Parathyroid adenoma (tissue), 2 donors: ENCODE measurements around the gene RALGAPA2.

Experiments
- H2AFZ ChIP-seq: fragments of 300-600 bp; sonication (generic); one replicate; pipeline ENCODE4 v1.7.0; 2017; ENCODE audit warnings: antibody characterized with exemption, mild to moderate bottlenecking
- H3K27ac ChIP-seq: fragments of 300-600 bp; sonication (generic); one replicate; pipeline ENCODE4 v1.7.0; 2017
- H3K27me3 ChIP-seq: fragments of 300-600 bp; sonication (generic); one replicate; pipeline ENCODE4 v1.7.0; 2017; ENCODE audit warnings: low read length; ENCODE audit not compliant: control insufficient read depth, insufficient read depth
- H3K36me3 ChIP-seq: fragments of 300-600 bp; sonication (generic); one replicate; pipeline ENCODE4 v1.7.0; 2017; ENCODE audit warnings: low read length; ENCODE audit not compliant: control insufficient read depth, insufficient read depth
- H3K4me1 ChIP-seq: fragments of 300-600 bp; sonication (generic); one replicate; pipeline ENCODE4 v1.7.0; 2017; ENCODE audit warnings: control low read depth
- H3K4me2 ChIP-seq: fragments of 300-600 bp; sonication (generic); one replicate; pipeline ENCODE4 v1.7.0; 2017; ENCODE audit warnings: low read length
- H3K4me3 ChIP-seq: fragments of 300-600 bp; sonication (generic); one replicate; pipeline ENCODE4 v1.7.0; 2017; ENCODE audit warnings: low read depth, low read length
- H3K79me2 ChIP-seq: fragments of 300-600 bp; sonication (generic); one replicate; pipeline ENCODE4 v1.7.0; 2017; ENCODE audit warnings: control low read depth
- H3K9ac ChIP-seq: fragments of 300-600 bp; sonication (generic); one replicate; pipeline ENCODE4 v1.7.0; 2017; ENCODE audit warnings: mild to moderate bottlenecking
- H3K9me3 ChIP-seq: fragments of 300-600 bp; sonication (generic); one replicate; pipeline ENCODE4 v1.7.0; 2017; ENCODE audit warnings: low read length; ENCODE audit not compliant: control insufficient read depth
- TF ChIP-seq, protein P1 (sequence below): fragments of 300-600 bp; sonication (generic); IDR thresholded peaks from one replicate; pipeline ENCODE4 v1.7.0; 2017; ENCODE audit warnings: antibody characterized with exemption, mild to moderate bottlenecking
- donor health status: primary hyperparathyroidism.

Gene RALGAPA2

DNA sequence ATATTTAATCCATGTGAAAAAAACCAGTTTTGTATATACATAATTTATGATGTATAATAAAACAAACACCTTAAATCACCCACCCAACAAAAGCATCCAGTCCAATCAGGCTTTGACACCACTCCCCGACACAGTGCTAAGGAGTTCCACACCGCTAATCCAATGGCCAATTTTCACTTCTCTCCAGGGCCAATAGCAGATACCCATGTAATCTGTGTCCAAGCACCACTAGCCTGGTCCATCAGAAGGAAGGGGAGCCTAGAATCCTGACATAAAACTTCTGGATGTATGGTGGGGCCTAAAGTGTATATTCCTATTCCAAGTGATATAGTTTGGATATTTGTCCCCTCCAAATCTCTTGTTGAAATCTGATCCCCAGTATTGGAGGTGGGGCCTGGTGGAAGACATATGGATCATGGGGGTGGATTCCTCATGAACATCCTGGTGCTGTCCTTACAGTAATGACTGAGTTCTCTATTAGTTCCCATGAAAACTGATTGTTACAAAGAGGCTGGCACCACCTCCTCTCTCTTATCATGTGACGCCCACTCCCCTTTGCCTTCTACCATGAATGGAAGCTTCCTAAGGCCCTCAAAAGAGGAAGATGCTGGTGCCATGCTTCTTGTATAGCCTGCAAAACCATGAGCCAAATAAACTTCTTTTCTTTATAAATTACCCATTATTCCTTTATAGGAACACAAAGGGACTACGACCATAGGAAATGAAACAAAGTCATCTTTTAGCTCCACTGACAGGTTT is 20.8 kb downstream of the RALGAPA2 start:
- Histone ChIP-seq H3K36me3 (no peaks in the 10 kb centered on the region), H3K79me2 (peaks cover 42% of the 10 kb centered on the region), H3K4me3 (no peak overlapping the region), H2AFZ (no peak overlapping the region), H3K27me3 (no peaks in the 10 kb centered on the region), H3K4me2 (no peak overlapping the region), H3K9ac (no peak overlapping the region), H3K9me3 (no peaks in the 10 kb centered on the region), H3K4me1 (no peaks in the 10 kb centered on the region), H3K27ac (no peak overlapping the region)
- TF ChIP-seq, protein P1, sequence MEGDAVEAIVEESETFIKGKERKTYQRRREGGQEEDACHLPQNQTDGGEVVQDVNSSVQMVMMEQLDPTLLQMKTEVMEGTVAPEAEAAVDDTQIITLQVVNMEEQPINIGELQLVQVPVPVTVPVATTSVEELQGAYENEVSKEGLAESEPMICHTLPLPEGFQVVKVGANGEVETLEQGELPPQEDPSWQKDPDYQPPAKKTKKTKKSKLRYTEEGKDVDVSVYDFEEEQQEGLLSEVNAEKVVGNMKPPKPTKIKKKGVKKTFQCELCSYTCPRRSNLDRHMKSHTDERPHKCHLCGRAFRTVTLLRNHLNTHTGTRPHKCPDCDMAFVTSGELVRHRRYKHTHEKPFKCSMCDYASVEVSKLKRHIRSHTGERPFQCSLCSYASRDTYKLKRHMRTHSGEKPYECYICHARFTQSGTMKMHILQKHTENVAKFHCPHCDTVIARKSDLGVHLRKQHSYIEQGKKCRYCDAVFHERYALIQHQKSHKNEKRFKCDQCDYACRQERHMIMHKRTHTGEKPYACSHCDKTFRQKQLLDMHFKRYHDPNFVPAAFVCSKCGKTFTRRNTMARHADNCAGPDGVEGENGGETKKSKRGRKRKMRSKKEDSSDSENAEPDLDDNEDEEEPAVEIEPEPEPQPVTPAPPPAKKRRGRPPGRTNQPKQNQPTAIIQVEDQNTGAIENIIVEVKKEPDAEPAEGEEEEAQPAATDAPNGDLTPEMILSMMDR = no peak

DNA sequence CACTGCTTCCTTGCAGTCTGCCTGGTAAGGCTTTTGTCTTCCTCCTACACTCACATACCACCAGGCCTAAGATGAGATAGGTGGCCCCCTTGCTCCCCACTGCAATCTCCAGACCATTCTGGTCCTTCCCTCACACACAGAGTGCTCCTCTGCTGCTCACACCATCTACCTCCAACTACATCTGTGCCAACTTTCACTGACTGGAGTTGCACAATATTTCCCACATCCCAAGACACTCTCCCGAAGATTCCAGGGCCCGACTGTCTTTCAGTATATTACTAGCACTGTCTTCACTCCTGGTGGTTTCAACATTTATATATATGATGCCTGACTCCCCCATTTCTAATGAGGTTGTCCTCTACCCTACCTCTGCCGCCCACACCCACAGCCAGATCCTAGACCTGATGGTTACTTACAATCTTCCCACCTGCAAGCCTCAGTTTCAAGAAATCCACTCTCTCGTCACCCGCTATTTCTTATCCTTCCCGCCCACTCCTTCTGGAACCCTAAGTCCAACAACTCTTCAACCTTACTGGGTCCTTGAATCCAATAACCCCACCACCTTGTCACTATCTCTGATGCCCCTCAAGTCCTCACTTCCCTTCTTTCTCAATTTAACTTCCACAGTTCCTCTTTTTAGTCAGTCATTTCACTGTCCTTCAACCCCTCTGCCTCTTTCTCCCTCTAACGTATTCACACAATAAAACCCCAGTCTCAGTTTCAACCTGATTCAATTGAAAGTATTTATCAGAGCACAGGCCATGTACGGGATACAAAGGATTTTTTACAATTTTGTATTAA is 21.6 kb downstream of the RALGAPA2 start:
- H3K27ac ChIP-seq = no peak overlapping the region

DNA sequence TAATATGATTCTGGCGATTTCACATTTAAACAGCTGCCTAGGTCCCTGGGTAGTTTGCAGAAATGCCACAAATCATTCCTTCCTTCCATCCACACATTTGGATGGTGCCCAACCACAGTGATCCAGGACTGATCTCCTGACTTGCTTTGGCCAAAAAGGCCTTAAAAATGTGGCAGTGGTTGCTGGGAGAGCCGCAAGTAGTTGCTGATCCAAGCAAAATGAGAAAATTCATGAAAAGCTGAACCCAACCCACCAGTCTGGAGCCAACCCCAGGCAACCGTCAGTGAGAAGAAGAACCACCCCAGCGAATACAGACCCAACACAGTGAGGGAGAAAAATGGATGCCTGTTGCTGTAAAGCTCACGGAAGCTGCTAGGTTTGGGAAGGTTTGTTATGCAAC is 25.1 kb downstream of the RALGAPA2 start:
- Histone ChIP-seq H3K27ac (no peak overlapping the region), H3K4me2 (no peak overlapping the region), H3K4me1 (peaks cover 4% of the 10 kb centered on the region), H3K36me3 (no peaks in the 10 kb centered on the region), H3K9ac (no peak overlapping the region), H2AFZ (no peak overlapping the region), H3K79me2 (peaks cover 40% of the 10 kb centered on the region), H3K9me3 (no peaks in the 10 kb centered on the region), H3K27me3 (no peaks in the 10 kb centered on the region), H3K4me3 (no peak overlapping the region)
- TF ChIP-seq, protein P1 = no peak

More for the DNA sequence above, 21.6 kb downstream of the RALGAPA2 start:
- Histone ChIP-seq H3K4me3 (no peak overlapping the region), H3K27me3 (no peaks in the 10 kb centered on the region), H2AFZ (no peak overlapping the region), H3K36me3 (no peaks in the 10 kb centered on the region), H3K9me3 (no peaks in the 10 kb centered on the region), H3K4me2 (no peak overlapping the region), H3K4me1 (no peaks in the 10 kb centered on the region), H3K9ac (no peak overlapping the region), H3K79me2 (peaks cover 38% of the 10 kb centered on the region)
- TF ChIP-seq, protein P1 = no peak

DNA sequence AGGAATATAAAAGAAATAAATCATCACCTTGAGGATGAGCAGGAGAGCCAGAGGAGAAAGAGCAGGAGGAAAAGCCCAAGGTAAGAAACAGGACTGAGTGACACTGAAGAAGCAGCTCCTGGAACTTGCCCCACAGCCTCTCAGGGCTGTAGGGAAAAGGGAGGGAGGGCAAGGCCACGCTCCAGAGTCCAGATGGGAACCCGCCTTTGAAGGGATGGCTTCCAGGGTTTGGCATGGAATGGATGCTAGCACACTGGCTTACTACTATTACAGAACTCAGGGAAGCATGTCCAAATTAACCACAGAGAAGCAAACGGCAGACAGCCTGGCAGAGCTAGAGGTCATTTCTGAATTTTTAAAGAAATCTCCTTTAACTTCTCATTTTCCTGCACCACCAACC is 26.8 kb downstream of the RALGAPA2 start:
- Histone ChIP-seq H2AFZ (no peak overlapping the region), H3K9me3 (no peaks in the 10 kb centered on the region), H3K27ac (no peak overlapping the region), H3K9ac (no peak overlapping the region), H3K27me3 (no peaks in the 10 kb centered on the region), H3K4me2 (no peak overlapping the region), H3K79me2 (peaks cover 38% of the 10 kb centered on the region), H3K36me3 (no peaks in the 10 kb centered on the region), H3K4me1 (peaks cover 4% of the 10 kb centered on the region), H3K4me3 (no peak overlapping the region)
- TF ChIP-seq, protein P1 = no peak
